ENCODE data around the gene TMED10. TPM values are rescaled to one million over a fixed set of nuclear protein-coding genes. Genes with fewer than 3 reads are reported as not detected.

Gene TMED10
- total RNA-seq, 1 donor from 2014 or later, result 220 TPM

DNA sequence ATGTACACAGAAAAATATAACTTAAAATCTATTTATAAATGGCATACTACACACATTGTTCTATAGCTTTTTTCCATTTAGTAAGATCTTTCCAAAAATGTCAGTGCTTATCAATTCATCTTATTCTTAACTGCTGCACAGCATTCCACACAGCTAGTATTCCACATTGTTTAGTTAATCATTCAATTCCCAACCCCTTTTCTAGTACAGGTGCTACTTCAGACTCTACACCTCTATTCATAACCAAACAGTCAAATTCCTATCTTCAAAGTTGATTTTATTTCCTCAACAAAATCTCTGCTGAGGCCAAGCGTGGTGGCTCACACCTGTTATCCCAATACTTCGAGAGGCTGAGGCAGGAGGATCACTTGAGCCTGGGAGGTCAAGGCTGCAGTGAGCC lies 37.2 kb downstream of the TMED10 start:
- Histone ChIP-seq H3K4me1 (peaks cover 3% of the 10 kb centered on the region), H3K36me3 (peaks cover 8% of the 10 kb centered on the region), H2AFZ (replicated peaks) (no peak overlapping the region), H3K27me3 (no peaks in the 10 kb centered on the region), H3F3A (ENCODE audit: low read depth) (no peaks in the 10 kb centered on the region), H3K9me3 (ENCODE audit: low read depth) (no peaks in the 10 kb centered on the region), H3K4me3 (no peak overlapping the region), H3K27ac (no peak overlapping the region), H3K9ac (no peak overlapping the region), H3K79me2 (ENCODE audit: low read depth) (peaks cover 52% of the 10 kb centered on the region), H3K4me2 (no peak overlapping the region), H4K20me1 (ENCODE audit: low read depth) (peaks cover 9% of the 10 kb centered on the region)
- no peak for DNase-seq (ENCODE audit: low spot score)
- no peak for TF ChIP-seq EZH2 (IDR thresholded peaks at IDR 0.05)
- no peak for TF ChIP-seq EZH2phosphoT487 (IDR thresholded peaks at IDR 0.05)
- TF ChIP-seq, protein P1, sequence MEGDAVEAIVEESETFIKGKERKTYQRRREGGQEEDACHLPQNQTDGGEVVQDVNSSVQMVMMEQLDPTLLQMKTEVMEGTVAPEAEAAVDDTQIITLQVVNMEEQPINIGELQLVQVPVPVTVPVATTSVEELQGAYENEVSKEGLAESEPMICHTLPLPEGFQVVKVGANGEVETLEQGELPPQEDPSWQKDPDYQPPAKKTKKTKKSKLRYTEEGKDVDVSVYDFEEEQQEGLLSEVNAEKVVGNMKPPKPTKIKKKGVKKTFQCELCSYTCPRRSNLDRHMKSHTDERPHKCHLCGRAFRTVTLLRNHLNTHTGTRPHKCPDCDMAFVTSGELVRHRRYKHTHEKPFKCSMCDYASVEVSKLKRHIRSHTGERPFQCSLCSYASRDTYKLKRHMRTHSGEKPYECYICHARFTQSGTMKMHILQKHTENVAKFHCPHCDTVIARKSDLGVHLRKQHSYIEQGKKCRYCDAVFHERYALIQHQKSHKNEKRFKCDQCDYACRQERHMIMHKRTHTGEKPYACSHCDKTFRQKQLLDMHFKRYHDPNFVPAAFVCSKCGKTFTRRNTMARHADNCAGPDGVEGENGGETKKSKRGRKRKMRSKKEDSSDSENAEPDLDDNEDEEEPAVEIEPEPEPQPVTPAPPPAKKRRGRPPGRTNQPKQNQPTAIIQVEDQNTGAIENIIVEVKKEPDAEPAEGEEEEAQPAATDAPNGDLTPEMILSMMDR (IDR thresholded peaks at IDR 0.05), result no peak
- Mint-ChIP-seq H3K27me3 (ENCODE audit: insufficient read depth, low read depth) (no peaks in the 10 kb centered on the region), H3K9me3 (no peaks in the 10 kb centered on the region), H3K27ac (no peak overlapping the region), H3K36me3 (peaks cover 26% of the 10 kb centered on the region), H3K4me3 (no peak overlapping the region), H3K4me1 (no peaks in the 10 kb centered on the region)

- Histone ChIP-seq H3F3A (ENCODE audit: low read depth) (peaks cover 2% of the 10 kb centered on the region), H3K9ac (no peak overlapping the region), H3K9me3 (ENCODE audit: low read depth) (no peaks in the 10 kb centered on the region), H3K4me1 (peaks cover 3% of the 10 kb centered on the region), H2AFZ (replicated peaks) (no peak overlapping the region), H3K27me3 (no peaks in the 10 kb centered on the region), H4K20me1 (ENCODE audit: low read depth) (peaks cover 9% of the 10 kb centered on the region), H3K4me3 (no peak overlapping the region), H3K4me2 (no peak overlapping the region), H3K36me3 (peaks cover 15% of the 10 kb centered on the region), H3K27ac (no peak overlapping the region), H3K79me2 (ENCODE audit: low read depth) (peaks cover 49% of the 10 kb centered on the region)
- Mint-ChIP-seq H3K4me1 (no peaks in the 10 kb centered on the region), H3K4me3 (no peak overlapping the region), H3K36me3 (peaks cover 33% of the 10 kb centered on the region), H3K27ac (no peak overlapping the region), H3K9me3 (peaks cover 2% of the 10 kb centered on the region), H3K27me3 (ENCODE audit: insufficient read depth, low read depth) (no peaks in the 10 kb centered on the region)
- DNase-seq (ENCODE audit: low spot score), result no peak
- TF ChIP-seq EZH2phosphoT487 (IDR thresholded peaks at IDR 0.05), result no peak
- TF ChIP-seq, protein P1 (IDR thresholded peaks at IDR 0.05), result no peak
- TF ChIP-seq EZH2 (IDR thresholded peaks at IDR 0.05), result no peak
Observed at GRCh38 chr14:75138492-75138891, 37.9 kb downstream of the TMED10 start.

GRCh38 chr14:75134644-75135043 lies 41.8 kb downstream of the TMED10 start:
- peaks cover 19% of the 10 kb centered on the region for H3F3A ChIP-seq (ENCODE audit: low read depth)
- no peak for DNase-seq (ENCODE audit: low spot score)
- H3K27me3 Mint-ChIP-seq (ENCODE audit: insufficient read depth, low read depth), result no peaks in the 10 kb centered on the region
- H3K4me1 Mint-ChIP-seq, result no peaks in the 10 kb centered on the region
- H3K9me3 Mint-ChIP-seq, result peaks cover 2% of the 10 kb centered on the region
- H4K20me1 ChIP-seq (ENCODE audit: low read depth), result peaks cover 7% of the 10 kb centered on the region
- H2AFZ ChIP-seq (replicated peaks), result no peak overlapping the region
- peaks cover 24% of the 10 kb centered on the region for H3K36me3 ChIP-seq
- H3K9ac ChIP-seq, result no peak overlapping the region
- no peak overlapping the region for H3K4me3 ChIP-seq
- no peak overlapping the region for H3K4me2 ChIP-seq
- H3K79me2 ChIP-seq (ENCODE audit: low read depth), result peaks cover 20% of the 10 kb centered on the region
- TF ChIP-seq EZH2 (IDR thresholded peaks at IDR 0.05), result no peak
- TF ChIP-seq, protein P1 (IDR thresholded peaks at IDR 0.05), result no peak
- TF ChIP-seq EZH2phosphoT487 (IDR thresholded peaks at IDR 0.05), result no peak
- H3K4me3 Mint-ChIP-seq, result no peak overlapping the region
- no peaks in the 10 kb centered on the region for H3K9me3 ChIP-seq (ENCODE audit: low read depth)
- no peak overlapping the region for H3K27ac Mint-ChIP-seq
- H3K27ac ChIP-seq, result no peak overlapping the region
- H3K4me1 ChIP-seq, result peaks cover 3% of the 10 kb centered on the region
- peaks cover 34% of the 10 kb centered on the region for H3K36me3 Mint-ChIP-seq
- no peaks in the 10 kb centered on the region for H3K27me3 ChIP-seq

All from neural progenitor cell (in vitro differentiated cells).